ENCODE data around the gene HSD17B2.

HSD17B2 gene

DNA sequence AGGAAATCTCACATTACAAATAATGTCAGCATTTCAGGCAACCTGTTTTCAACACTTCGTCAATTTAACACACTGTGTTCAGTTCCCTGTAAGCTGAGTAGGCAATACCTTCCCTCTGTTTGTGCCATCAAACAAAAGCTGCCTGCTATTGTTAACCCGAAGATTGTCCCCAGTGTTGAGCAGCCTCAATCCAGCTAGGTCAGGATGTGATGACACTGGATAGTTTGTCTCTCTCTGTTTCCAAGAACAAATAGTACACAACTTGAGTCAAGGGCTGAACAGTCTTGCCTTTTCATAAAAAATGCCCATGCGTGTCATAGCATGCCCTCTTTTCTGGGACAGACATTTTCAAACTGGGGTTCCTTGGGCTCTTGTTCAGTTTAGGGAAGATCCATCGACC is 36.4 kb downstream of the HSD17B2 start:
- DNase-seq (ENCODE audit: extremely low read depth, low read depth): no peak
- H3K4me3 ChIP-seq (replicated peaks; ENCODE audit: low read depth, low read length): no peak overlapping the region
- TF ChIP-seq CTCF (IDR thresholded peaks at IDR 0.05; ENCODE audit: low read depth, low read length, missing control alignments): no peak

- H3K4me3 ChIP-seq (replicated peaks; ENCODE audit: low read depth, low read length): no peak overlapping the region
- DNase-seq (ENCODE audit: extremely low read depth, low read depth): no peak
- no peak for TF ChIP-seq CTCF (IDR thresholded peaks at IDR 0.05; ENCODE audit: low read depth, low read length, missing control alignments)
Observed at GRCh38 chr16:82072313-82072712, 37.3 kb downstream of the HSD17B2 start.

- no peak overlapping the region for H3K4me3 ChIP-seq (replicated peaks; ENCODE audit: low read depth, low read length)
- DNase-seq (ENCODE audit: extremely low read depth, low read depth): no peak
- TF ChIP-seq CTCF (IDR thresholded peaks at IDR 0.05; ENCODE audit: low read depth, low read length, missing control alignments): no peak
Observed at GRCh38 chr16:82074019-82074558, 39.0 kb downstream of the HSD17B2 start.

DNA sequence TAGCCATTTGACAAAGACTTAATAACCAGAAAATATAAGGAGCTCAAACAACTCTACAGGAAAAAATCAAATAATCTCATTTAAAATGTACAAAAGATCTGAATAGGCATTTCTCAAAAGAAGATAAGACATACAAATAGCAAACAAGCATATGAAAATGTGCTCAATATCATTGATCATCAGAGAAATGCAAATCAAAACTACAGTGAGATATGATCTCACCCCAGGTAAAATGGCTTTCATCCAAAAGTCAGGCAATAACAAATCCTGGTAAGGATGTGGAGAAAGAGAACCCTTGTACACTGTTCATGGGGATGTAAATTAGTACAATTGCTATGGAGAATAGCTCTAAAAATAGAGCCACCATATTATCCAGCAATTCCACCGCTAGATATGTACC is 43.1 kb downstream of the HSD17B2 start:
- DNase-seq (ENCODE audit: extremely low read depth, low read depth): no peak

DNA sequence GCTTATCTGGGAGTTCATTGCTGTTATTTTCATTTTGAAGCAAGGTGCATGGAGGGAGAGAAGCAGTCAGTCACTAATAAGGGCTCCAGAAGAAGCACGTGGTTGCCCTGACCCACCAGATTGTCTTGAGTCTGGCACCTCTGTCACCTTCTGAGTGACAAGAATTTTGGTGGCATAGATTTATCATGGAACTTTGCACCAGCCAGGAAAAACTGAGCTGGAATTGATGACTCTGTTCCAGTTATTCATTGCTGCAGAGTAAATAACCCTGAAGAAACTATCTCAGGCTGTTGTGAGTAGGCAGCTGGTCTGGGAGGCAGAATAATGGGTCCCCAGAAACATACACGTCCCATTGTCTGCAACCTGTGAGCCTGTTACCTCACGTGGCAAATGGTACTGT is 44.8 kb downstream of the HSD17B2 start:
- DNase-seq (ENCODE audit: extremely low read depth, low read depth): no peak
- TF ChIP-seq CTCF (IDR thresholded peaks at IDR 0.05; ENCODE audit: low read depth, low read length, missing control alignments): no peak
- no peak overlapping the region for H3K4me3 ChIP-seq (replicated peaks; ENCODE audit: low read depth, low read length)

More for the DNA sequence above, 43.1 kb downstream of the HSD17B2 start:
- no peak for TF ChIP-seq CTCF (IDR thresholded peaks at IDR 0.05; ENCODE audit: low read depth, low read length, missing control alignments)
- no peak overlapping the region for H3K4me3 ChIP-seq (replicated peaks; ENCODE audit: low read depth, low read length)

GRCh38 chr16:82081264-82081663 is 46.2 kb downstream of the HSD17B2 start:
- DNase-seq (ENCODE audit: extremely low read depth, low read depth): no peak
- H3K4me3 ChIP-seq (replicated peaks; ENCODE audit: low read depth, low read length): no peak overlapping the region
- TF ChIP-seq CTCF (IDR thresholded peaks at IDR 0.05; ENCODE audit: low read depth, low read length, missing control alignments): no peak

GRCh38 chr16:82082097-82082496 is 47.0 kb downstream of the HSD17B2 start:
- no peak for TF ChIP-seq CTCF (IDR thresholded peaks at IDR 0.05; ENCODE audit: low read depth, low read length, missing control alignments)
- no peak for DNase-seq (ENCODE audit: extremely low read depth, low read depth)
- H3K4me3 ChIP-seq (replicated peaks; ENCODE audit: low read depth, low read length): no peak overlapping the region

All from HFF-Myc (cell line).